ENCODE measurements around the gene PDZD2.

The PDZD2 gene

GRCh38 chr5:31987985-31988710, 349.2 kb downstream of the PDZD2 start:
- DNase-seq (ENCODE audit: low read depth): peak; percentile 98
- H3K4me3 ChIP-seq (ENCODE audit: low read length): no peak overlapping the region
- peak; percentile 12 for TF ChIP-seq CTCF (IDR thresholded peaks at IDR 0.05; ENCODE audit: insufficient read depth, low read depth, low read length, missing control alignments)

GRCh38 chr5:31990081-31990650, 351.2 kb downstream of the PDZD2 start:
- TF ChIP-seq CTCF (IDR thresholded peaks at IDR 0.05; ENCODE audit: insufficient read depth, low read depth, low read length, missing control alignments): no peak
- no peak for DNase-seq (ENCODE audit: low read depth)
- H3K4me3 ChIP-seq (ENCODE audit: low read length): no peak overlapping the region

GRCh38 chr5:31990701-31991110, 351.8 kb downstream of the PDZD2 start:
- no peak overlapping the region for H3K4me3 ChIP-seq (ENCODE audit: low read length)
- DNase-seq (ENCODE audit: low read depth): peak; percentile 90
- no peak for TF ChIP-seq CTCF (IDR thresholded peaks at IDR 0.05; ENCODE audit: insufficient read depth, low read depth, low read length, missing control alignments)

GRCh38 chr5:31992377-31992776, 353.4 kb downstream of the PDZD2 start:
- no peak for TF ChIP-seq CTCF (IDR thresholded peaks at IDR 0.05; ENCODE audit: insufficient read depth, low read depth, low read length, missing control alignments)
- DNase-seq (ENCODE audit: low read depth): no peak
- no peak overlapping the region for H3K4me3 ChIP-seq (ENCODE audit: low read length)

- DNase-seq (ENCODE audit: low read depth): no peak
- no peak for TF ChIP-seq CTCF (IDR thresholded peaks at IDR 0.05; ENCODE audit: insufficient read depth, low read depth, low read length, missing control alignments)
- H3K4me3 ChIP-seq (ENCODE audit: low read length): no peak overlapping the region
These were observed 354.4 kb downstream of the PDZD2 start for GRCh38 chr5:31993165-31993961.

- no peak for TF ChIP-seq CTCF (IDR thresholded peaks at IDR 0.05; ENCODE audit: insufficient read depth, low read depth, low read length, missing control alignments)
- DNase-seq (ENCODE audit: low read depth): no peak
- H3K4me3 ChIP-seq (ENCODE audit: low read length): no peak overlapping the region
These were observed 356.1 kb downstream of the PDZD2 start for GRCh38 chr5:31995006-31995405.

Data from epithelial cell of esophagus (primary cell).